Activated CD8-positive, alpha-beta memory T cell treated with anti-CD3 and anti-CD28 coated beads, Interleukin-2, amount 50 U/mL, for 1 hour (primary cell): ENCODE results near the gene SYNE2.

Source experiments
- DNase-seq: peaks from one replicate; pipeline ENCODE4 v3.0.0-alpha.2; 2020; ENCODE audit errors: extremely low read depth

SYNE2 gene

DNA sequence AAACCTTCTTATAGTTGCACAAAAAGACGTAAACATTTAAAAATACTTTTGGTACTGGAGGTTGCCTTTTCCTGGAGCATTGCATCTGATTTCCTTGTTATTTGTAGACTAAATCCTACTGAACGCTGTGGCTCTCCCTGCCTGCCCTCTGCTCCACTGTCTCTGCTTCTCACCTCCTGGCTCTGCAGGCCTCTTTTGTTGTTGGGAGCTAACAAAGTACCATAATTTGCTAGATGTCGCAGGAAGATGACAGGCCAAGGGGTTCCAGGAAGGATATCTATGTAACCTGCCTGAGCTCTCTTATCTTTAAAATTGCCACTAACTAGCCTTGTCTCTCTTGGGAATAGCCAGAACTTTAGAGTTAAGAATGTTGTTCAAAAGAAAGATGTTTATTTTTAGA is 21.4 kb downstream of the SYNE2 start:
- no peak for DNase-seq

DNA sequence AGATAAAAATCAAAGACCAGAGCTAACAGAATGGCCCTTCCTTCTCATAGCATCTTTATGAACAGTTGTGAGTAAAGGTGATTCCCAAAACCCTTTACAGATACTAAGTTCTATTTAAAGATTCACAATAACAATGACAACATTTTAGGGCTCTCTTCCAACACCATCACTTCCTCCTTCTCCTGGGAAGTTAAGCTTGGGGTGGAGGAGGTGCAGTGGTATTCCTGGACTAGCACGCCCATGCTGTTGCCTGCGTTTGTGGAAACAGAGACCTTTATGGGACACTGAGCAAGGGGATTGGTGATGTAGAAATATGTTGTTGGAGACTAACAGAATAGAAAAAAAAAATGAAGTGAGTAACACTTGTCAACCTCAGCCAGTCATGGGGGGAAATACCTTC is 22.5 kb downstream of the SYNE2 start:
- no peak for DNase-seq

DNA sequence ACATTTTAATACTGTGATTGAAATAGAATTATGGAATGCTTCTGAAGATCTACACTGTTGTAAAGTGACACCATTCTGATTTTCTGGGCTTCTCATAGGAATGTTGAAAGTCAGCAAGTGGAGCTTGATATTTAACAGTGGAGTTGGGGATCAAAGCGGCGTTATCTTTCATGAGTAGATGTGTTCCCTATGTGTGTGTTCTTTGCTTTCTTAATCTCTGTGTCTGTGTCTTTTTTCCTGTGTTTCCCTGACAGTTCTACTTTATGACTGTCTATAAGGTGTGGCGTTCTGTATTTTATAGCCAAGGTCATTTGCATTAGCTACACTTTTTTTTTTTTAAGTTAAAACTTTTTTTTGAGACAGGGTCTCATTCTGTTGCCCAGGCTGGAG is 24.7 kb downstream of the SYNE2 start:
- no peak for DNase-seq

DNA sequence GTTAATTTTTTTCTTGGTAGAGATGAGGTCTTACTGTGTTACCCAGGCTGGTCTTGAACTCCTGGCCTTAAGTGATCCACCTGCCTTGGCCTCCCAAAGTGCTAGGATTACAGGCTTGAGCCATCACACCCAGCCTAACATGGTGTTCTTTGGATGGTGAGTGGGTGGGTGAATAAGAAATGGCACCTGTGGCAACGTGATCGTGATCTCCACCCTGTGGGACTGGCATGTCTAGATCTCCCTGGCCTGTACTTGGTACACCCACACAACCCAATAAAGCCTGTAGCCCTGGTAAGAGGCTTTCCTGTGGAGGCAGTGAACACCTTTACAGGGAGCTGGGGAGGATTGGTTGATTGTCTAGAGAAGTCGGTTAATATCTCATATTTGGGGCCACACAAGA is 25.2 kb downstream of the SYNE2 start:
- DNase-seq: no peak

DNA sequence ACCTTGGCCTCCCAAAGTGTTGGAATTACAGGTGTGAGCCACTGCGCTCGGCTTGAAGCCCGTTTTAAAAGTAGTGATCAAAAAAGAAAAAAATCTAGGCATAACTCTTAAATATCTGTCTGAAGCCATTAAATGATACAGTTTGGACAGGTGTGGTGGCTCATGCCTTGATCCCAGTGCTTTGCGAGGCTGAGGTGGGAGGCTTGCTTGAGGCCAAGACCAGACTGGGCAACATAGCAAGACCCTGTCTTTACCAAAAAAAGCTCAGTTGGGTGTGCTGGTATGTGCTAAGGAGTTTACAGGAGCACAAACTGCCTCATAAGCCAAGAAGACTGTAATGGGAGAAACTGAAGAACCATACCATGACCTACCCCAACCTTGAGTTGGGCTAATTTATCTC is 26.0 kb downstream of the SYNE2 start:
- no peak for DNase-seq

DNA sequence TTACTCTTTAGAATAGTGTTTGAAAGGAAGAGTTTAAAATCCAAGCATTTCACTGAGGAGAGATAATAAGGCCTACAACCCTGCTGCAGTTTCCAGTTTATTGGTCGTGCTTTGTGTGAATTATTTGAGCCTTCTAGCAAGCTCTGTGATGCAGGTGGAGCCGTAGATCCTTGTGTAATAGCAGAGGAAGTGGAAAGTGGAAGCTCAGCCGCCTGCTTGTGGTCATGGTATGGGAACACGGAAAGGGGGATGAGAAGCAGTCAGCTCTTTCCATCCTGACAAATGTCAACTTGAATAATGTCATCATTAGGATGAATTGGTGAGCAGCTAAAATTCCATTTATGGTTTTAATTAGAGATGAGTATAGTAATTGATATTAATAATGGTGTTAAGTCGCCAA is 29.1 kb downstream of the SYNE2 start:
- DNase-seq: no peak

DNA sequence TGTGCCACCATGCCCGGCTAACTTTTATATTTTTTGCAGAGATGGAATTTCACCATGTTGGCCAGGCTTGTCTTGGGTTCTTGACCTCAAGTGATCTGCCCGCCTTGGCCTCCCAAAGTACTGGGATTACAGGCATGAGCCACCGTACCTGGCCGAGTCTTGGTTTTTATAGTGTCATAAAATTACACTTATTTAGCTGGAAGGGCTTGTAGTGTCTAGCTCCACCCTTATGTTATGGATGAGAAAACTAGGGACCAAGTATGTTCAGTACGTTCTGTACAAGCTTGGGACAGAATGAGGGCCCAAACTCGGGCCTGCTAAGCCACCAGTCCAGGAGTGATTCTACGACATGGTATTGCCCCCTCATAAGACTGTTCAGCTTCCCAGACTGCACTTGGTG is 35.1 kb downstream of the SYNE2 start:
- no peak for DNase-seq

DNA sequence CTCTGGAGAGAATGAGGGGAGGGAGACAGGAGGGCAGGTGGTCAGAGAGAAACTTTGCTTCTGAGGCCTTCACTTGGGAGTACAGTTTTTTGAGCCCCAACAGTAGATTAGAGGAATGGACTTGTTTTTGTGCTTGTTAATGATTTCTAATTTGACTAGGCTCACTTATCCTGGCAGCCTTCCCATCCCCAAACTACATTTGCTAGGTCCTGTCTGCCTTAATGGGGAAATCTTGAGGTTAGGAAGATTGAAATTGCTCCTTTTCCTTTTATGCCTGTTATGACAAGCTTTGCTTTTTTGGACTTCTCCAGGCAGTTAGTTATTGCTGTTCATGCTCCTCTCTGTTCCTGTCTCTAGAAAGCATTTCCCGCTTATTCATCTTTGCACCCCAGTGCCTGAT is 37.7 kb downstream of the SYNE2 start:
- no peak for DNase-seq

DNA sequence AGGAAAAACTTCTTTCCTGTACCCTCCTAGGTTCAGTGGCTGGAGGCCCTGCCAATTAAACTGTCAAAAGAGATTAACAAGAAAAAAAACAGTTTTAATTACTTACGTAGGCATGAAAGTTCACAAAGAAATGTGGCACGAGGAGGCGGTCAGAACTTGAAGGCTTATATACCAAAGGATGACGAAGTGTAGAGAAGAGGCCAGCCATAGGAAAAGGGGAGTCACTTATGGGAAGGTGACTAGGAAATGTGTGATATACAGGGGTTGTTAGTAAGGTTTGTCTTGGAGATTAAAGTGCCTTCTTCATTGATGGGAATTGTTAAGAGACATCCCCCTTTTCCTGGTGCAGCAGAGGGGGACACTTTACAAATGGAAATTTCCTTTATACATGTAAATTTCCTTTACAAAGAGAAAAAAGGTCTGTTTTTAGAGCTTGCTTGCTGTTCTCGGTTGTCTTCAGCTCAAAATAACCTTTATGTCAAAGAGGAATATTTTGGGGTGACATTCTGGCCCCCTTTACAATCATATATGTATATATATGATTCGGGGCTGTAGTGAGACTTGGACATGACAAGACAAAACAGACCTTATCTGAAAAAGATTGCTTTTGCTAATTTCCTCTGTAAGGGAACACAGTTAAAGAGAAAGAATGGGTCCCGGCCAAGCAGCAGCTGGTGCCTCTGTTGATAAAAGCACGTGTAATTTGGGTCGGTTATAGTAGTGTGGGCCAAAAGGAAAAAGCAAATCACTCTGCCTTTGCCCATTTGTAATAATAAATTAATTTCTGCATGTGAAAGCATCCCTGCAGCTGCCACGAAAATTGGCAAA is 38.6 kb downstream of the SYNE2 start:
- DNase-seq: no peak

DNA sequence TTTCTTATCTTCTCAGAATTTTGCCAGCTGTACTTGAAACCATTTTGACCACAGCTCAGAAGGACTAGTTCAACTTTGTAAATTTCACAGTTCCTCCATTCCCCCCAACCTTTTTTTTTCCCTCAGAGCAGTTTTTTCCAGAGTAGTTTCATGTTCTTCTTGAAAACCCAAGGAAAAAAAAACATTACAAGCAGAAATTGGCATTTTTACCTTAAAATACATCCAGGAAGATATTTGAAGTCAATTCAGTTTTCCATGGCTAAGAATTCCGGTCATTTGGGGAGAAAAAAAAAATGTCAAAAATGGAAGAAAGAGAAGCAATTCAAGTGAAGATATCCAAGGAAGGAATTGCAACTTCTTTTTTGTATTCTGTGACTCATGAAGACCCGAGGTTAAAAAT is 39.5 kb downstream of the SYNE2 start:
- DNase-seq: no peak

DNA sequence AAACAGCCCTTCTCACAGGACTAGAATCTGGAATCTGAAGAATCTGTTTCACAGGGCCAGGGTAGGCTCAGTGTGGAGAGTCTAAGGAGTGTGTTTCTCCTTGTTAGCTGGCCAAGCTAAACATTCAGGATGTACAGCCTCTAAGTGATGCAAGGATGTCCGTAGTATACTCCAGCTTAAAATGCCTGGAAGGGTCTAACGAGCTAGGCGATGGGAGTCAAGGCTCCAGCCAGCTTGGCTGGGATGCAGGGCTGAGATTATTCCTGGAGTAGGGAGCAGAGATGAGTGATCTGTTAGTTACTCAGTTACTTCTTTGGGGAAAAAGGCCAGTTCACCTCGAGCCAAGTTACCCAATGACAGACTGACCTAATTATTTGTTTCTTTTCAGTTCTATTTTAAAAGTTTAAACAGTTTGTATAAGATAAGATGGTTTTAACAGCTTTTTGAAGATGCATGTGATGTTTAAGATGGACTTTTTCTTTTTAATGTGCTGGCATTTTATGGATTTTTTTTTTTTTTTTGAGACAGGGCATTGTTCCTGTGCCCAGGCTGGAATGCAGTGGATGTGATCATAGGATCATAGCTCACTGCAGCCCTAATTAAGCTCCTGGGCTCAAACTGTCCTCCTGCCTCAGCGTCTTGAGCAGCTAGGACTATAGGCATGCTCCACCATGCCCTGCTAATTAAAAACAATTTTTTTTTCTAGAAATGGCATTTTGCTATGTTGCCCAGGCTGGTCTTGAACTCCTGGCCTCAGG is 41.1 kb downstream of the SYNE2 start:
- DNase-seq: no peak

DNA sequence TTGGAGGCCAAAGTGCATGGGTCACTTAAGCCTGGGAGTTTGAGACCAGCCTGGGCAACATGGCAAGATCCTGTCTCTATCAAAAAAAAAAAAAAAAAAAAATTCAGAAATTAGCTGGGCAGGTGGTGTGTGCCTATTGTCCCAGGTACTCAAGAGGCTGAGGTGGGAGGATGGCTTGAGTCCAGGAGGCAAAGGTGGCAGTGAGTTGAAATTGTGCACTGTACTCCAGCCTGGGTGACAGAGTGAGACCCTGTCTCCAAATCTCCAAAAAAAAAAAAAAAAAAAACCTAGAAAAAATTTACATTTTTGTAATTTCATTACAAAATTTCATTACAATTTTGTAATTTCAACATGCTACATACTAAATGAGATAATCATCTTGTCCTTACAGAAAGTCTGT is 42.7 kb downstream of the SYNE2 start:
- no peak for DNase-seq

DNA sequence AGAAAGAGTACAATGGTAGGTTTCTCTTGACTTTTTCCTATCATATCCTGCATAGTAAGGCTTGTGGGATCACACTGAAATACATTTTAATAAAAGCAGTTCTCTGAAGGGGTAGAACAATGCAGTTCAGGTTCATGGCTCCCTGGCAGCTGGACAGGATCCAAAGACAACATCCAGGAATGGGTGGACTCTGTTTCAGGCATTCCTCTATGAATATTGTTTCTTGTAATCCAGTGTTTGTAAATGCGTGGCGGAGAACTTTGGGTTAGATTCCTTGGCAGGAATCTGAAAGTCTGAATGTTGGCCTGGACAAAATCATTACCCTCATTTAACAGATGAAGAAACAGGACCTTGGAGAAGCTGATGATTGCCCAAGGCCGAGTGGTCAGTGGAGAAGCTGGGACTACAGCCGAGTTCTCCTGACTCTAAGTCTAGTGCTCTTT is 43.5 kb downstream of the SYNE2 start:
- DNase-seq: no peak

DNA sequence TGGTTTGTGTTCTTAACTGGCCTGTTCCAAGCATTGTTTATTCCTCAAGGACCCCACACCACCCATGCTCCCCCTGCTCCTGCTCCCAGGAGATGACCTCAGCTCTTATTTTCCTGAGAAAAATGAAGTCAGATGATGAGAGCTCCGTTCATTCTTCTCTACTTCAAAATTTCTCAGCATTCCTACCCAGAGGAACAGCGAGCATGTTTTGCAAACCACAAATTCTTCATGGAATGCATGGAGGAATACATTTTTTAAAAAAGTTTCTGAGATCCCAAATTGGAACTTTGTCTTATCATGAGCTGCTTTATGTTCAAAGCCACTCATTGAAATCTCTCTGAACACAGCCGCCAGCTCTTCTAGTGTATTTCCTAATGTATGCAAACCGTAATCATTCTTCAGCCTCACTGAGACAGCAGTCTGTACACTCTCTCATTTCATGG is 44.9 kb downstream of the SYNE2 start:
- no peak for DNase-seq

DNA sequence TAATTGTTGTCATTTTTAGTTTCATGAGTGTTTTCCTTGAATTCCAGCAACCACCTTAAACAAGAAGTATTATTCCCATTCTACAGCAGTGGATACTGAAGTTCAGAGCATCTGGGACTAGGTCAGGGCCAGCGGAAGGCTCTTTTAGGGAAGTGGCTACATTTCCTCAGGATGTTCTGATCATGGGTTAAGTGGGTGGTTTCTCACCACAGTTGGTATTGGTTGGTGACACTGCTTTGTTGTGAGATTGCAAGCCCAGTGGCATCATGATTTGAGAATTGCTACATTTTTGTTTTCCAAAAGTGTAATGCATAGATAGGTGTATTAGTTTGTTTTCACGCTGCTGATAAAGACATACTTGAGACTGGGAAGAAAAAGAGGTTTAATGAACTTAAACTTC is 47.1 kb downstream of the SYNE2 start:
- no peak for DNase-seq

DNA sequence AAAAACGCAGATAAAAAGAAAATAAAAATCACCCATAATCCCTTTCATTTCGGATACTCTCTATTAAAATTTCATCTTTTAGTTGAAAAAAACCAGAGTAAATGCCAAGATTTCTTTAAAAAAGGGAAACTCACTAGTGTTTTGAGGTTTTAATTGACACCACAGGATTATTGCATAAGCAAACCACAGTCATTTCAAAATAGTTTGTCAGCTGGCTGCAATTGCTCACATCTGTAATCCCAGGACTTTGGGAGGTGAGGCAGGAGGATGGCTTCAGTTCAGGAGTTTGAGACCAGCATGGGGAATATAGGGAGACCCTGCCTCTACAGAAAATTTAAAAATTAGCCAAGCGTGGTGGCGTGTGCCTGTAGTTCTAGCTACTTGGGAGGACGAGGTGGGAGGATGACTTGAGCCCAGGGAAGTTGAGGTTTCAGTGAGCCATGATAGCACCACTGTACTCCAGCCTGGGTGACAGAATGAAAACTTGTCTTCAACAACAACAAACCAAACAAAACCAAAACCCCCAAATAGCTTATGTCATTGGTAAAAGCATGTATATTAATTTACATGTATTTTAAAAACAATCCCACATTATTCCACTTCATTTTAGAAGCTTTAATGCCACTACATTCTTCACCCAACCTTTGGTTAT is 48.8 kb downstream of the SYNE2 start:
- DNase-seq: no peak

DNA sequence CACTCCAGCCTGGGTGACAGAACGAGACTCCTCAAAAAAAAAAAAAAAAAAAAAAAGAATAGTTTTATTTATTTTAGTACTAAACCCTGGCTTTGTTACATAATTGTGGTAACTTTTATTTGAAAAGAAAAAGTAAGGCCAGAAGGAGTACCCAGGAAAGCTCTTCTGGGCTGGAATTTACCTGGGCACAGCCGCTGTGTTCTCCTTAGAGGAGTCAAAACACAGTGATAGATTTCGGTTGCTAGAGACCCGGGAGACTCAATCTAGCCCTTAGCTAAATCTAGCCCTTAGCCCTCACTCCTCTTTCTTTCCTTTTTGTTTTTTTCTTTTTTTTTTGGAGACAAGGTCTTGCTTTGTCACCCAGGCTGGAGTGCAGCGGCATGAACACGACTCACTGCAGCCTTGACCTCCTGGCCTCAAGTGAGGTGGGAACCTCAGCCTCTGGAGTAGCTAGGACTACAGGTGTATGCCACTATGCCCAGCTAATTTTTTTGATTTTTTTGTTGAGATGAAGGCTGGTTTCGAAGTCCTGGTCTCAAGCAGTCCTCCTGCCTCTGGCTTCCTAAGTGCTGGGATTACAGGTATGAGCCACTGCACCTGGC is 49.7 kb downstream of the SYNE2 start:
- no peak for DNase-seq

DNA sequence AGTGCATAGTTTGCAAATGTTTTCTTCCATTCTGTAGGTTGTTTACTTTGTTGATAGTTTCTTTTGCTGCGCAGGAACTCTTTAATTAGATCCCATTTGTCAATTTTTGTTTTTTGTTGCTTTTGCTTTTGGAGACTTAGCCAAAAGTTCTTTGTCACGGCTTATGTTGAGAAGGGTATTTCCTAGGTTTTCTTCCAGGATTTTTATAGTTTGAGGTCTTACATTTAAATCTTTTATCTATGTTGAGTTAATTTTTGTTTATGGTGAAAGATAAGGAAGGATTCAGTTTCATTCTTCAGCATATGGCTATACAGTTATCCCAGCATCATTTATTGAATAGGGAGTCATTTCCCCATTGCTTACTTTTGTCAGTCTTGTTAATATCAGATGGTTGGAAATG is 51.9 kb downstream of the SYNE2 start:
- no peak for DNase-seq

DNA sequence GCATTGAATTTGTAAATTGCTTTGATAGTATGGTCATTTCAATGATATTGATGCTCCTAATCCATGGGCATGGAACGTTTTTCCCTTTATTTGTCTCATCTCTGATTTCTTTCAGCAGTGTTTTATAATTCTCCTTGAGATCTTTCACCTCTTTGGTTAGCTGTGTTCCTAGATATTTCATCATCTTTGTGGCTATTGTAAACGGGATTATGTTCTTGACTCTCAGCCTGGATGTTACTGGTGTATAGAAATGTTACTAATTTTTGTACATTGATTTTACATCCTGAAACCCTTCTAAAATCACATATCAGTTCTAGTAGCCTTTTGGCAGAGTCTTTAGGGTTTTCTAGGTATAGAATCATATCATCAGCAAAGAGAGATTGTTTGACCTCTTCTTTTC is 52.6 kb downstream of the SYNE2 start:
- no peak for DNase-seq

DNA sequence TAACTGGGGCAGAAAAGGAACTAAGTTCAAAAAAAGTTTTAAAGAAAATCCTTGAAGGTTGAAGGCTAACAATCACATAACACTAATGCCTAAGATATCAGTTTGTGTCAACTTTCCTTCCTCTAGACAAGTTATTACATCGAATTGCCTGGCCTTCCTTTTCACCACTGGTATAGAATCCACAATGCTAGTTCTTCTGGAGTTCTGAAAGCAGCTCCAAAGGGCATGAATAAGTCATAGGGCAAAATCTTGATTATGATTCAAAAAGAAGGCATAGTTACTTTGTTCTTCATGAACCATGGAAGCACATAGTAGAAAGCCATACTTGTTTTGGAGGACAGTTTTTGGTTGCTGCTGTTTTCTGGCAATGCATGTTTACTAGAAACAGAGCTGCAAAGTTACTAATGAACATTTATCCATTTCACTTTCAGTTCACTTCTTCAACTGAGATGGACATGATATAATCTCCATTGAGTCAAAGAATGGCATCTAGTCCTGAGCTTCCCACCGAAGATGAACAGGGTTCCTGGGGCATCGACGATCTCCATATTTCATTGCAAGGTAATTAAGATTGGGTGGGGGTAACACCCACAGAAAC is 56.0 kb downstream of the SYNE2 start:
- DNase-seq: no peak

DNA sequence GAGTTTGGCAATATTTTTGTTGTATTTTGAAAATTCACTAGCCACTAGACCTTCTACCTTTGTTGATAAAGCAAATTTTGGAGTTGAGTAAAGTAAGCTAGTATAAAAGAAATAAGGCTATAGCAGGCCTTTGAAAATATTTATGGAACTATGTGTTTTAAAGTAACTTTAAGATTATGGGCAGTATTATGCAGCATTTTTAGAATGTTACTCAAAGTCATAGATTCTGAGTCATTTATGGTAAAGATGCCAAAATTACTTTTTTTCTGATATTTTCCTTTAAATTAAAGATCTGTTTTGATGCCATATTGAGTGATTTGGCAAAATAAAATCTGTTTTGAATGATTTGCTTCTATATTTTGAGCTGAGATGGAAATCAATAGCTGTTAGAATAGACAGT is 57.2 kb downstream of the SYNE2 start:
- no peak for DNase-seq
